Neutrophil (primary cell): ENCODE results near the gene ALAD.
"Not testable (repeated sequence)": the region's sequence is repeated elsewhere in the genome, so short reads cannot be mapped to it uniquely, and the experiment has no call there.

Experiments used
- H3K27ac ChIP-seq: fragments of 200-600 bp; sonication (generic); 2 replicates; pipeline ENCODE4 v1.5.1; 2016; ENCODE audit warnings: mild to moderate bottlenecking, moderate library complexity
- H3K27me3 ChIP-seq: fragments of 200-600 bp; sonication (generic); 2 replicates; pipeline ENCODE4 v1.6.0; 2016; ENCODE audit warnings: mild to moderate bottlenecking
- H3K36me3 ChIP-seq: fragments of 200-600 bp; sonication (generic); 2 replicates; pipeline ENCODE4 v1.5.1; 2017
- H3K4me1 ChIP-seq, 2 experiments: fragments of 200-600 bp in 1 of 2; sonication (generic) in 1 of 2; 1 replicate in 1 of 2; 2 replicates in 1 of 2; pipeline versions ENCODE4 v1.5.1 to v1.6.1; 2013 to 2016; ENCODE audit warnings: low read depth in 1 of 2, low read length in 1 of 2, mild to moderate bottlenecking in 1 of 2, moderate library complexity in 1 of 2; ENCODE audit not compliant: control insufficient read depth in 1 of 2, insufficient read depth in 1 of 2
- H3K4me3 ChIP-seq, 2 experiments: fragments of 200-600 bp in 1 of 2; sonication (generic) in 1 of 2; 1 replicate in 1 of 2; 2 replicates in 1 of 2; pipeline ENCODE4 v1.5.1; 2013 to 2016; ENCODE audit warnings: low read depth in 1 of 2, low read length in 1 of 2, mild to moderate bottlenecking in 1 of 2, moderate library complexity in 1 of 2
- H3K9me3 ChIP-seq: fragments of 200-600 bp; sonication (generic); 2 replicates; pipeline ENCODE4 v1.5.1; 2016
- TF ChIP-seq, protein P1 (sequence below): fragments of 200-600 bp; sonication (generic); IDR thresholded peaks from 2 replicates; pipeline ENCODE4 v1.5.1; 2016; ENCODE audit warnings: antibody characterized with exemption

Gene ALAD

DNA sequence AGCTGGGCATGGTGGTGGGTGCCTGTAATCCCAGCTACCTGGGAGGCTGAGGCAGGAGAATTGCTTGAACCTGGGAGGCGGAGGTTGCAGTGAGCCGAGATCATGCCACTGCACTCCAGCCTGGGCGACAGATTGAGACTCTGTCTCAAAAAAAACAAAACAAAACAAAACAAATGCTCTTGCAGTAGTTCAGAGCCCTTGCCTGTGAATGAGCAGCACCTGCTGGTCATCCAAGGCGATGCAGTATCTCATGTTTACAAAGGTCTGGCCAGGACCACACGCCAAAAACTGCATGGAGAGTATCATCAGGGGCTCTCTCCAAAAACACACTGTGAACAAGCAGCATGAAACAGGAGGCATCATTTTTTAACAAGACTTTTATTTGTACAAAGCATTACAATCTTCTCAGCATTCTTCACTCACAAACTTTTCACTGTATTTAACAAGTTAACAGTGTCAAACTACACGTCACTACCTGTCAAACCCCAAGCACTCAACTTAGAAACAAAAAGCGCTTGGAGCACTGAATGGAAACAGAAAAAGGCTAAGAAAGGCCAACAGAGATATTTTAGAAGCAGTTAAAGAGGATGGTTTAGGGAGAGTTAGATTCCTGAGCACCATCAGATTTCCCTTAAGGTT is 5.9 kb upstream of the ALAD start:
- not testable (repeated sequence) for H3K36me3 ChIP-seq, H3K27me3 ChIP-seq, H3K4me3 ChIP-seq, H3K9me3 ChIP-seq
- H3K4me1 ChIP-seq = peaks cover 61 to 66% of the 10 kb centered on the region in 2 experiments
- TF ChIP-seq, protein P1, sequence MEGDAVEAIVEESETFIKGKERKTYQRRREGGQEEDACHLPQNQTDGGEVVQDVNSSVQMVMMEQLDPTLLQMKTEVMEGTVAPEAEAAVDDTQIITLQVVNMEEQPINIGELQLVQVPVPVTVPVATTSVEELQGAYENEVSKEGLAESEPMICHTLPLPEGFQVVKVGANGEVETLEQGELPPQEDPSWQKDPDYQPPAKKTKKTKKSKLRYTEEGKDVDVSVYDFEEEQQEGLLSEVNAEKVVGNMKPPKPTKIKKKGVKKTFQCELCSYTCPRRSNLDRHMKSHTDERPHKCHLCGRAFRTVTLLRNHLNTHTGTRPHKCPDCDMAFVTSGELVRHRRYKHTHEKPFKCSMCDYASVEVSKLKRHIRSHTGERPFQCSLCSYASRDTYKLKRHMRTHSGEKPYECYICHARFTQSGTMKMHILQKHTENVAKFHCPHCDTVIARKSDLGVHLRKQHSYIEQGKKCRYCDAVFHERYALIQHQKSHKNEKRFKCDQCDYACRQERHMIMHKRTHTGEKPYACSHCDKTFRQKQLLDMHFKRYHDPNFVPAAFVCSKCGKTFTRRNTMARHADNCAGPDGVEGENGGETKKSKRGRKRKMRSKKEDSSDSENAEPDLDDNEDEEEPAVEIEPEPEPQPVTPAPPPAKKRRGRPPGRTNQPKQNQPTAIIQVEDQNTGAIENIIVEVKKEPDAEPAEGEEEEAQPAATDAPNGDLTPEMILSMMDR = peak; percentile 55
- peak overlapping the region; percentile 54 for H3K27ac ChIP-seq

DNA sequence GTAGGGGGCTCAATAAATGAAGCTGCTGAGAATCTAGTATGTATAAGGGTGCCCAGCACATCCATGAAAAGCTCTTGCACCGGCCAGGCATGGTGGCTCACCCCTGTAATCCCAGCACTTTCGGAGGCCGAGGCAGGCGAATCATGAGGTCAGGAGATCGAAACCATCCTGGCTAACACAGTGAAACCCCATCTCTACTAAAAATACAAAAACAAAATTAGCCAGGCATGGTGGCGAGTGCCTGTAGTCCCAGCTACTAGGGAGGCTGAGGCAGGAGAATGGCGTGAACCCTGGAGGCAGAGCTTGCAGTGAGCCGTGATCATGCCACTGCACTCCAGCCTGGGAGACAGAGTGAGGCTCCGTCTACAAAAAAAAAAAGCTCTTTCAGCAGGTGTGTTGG is 5.3 kb upstream of the ALAD start:
- not testable (repeated sequence) for H3K27me3 ChIP-seq
- Histone ChIP-seq H3K4me1 (peaks cover 64 to 68% of the 10 kb centered on the region in 2 experiments), H3K27ac (peak overlapping the region; percentile 40)

DNA sequence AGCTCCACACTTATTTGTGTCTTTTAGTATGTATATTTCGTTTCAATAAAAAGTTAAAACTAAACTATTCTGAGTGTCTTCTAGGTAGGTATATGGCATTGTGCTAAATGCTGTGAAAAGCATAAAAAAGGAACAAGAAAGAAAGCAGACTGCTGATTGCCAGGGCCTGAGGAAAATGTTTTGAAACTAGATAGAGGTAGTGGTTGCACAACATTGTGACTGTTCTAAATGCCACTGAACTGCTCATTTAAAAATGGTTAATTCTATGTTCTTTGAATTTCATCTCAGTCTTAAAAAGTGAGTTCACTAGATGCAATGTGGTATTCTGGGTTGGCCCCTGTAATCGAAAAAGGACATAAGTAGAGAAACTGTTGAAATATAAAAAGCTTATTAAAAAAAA is 2.6 kb upstream of the ALAD start:
- Histone ChIP-seq H3K4me1 (peaks cover 61 to 67% of the 10 kb centered on the region in 2 experiments), H3K27ac (peak overlapping the region; percentile 82), H3K9me3 (no peaks in the 10 kb centered on the region), H3K4me3 (peak overlapping the region in 1 of 2 experiments; percentile 4), H3K27me3 (no peaks in the 10 kb centered on the region), H3K36me3 (no peaks in the 10 kb centered on the region)
- TF ChIP-seq, protein P1 = no peak

More for the DNA sequence above, 5.3 kb upstream of the ALAD start:
- H3K9me3 ChIP-seq, H3K36me3 ChIP-seq, H3K4me3 ChIP-seq: not testable (repeated sequence)

DNA sequence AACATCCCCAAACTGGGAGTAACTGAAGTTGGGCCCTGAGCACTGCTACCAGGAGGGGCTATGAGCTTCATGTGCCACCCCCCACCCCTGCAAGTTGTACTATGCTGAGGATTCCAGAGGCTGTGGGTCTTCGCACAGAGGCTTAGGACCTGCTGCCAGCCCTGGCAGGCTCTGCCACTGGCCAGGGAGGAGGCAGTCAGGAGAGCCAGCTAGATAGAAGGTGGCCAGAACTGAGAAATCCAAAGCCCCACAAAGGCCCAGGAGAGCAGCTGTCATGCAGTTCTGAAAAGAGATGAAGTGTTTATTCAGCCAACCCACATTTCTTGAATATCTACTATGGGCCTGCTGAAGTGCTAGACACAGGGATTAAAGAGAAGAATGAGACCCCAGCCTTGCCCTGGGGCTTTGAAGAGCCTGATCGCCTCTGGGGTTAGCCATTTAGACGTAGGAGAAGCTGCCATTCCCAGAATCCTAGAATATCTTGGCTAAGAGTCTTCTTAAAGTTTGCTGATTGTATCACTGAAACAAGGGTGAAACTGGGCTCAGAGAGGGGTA is 1.4 kb downstream of the ALAD start:
- Histone ChIP-seq H3K27ac (peak overlapping the region; percentile 81), H3K4me1 (peaks cover 47 to 49% of the 10 kb centered on the region in 2 experiments), H3K4me3 (no peak overlapping the region), H3K9me3 (no peaks in the 10 kb centered on the region), H3K36me3 (peaks cover 13% of the 10 kb centered on the region), H3K27me3 (no peaks in the 10 kb centered on the region)
- TF ChIP-seq, protein P1 = no peak

DNA sequence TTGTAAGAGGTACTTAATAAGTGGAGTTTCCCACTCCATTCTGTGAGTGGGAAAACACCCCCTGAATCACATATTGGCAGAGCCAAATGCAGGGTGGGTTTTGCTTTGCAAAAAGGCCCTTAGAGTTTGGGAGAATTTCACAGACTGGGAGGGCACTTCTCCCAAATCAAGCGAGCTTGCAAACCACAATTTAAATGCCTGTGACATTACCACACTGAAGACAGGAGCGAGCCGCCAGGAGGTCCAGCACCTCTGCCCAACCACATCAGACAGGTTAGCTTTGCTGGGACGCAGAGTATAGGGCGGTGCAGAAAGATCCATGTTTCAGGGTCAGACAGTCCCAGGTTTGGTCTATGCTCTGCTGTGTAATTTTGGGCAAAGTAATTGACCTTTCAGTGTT is 2.3 kb downstream of the ALAD start:
- TF ChIP-seq, protein P1 = no peak
- H3K4me1 ChIP-seq = peaks cover 38 to 39% of the 10 kb centered on the region in 2 experiments
- no peaks in the 10 kb centered on the region for H3K27me3 ChIP-seq
- H3K4me3 ChIP-seq = no peak overlapping the region
- H3K9me3 ChIP-seq = no peaks in the 10 kb centered on the region
- no peak overlapping the region for H3K27ac ChIP-seq
- H3K36me3 ChIP-seq = peaks cover 15% of the 10 kb centered on the region

DNA sequence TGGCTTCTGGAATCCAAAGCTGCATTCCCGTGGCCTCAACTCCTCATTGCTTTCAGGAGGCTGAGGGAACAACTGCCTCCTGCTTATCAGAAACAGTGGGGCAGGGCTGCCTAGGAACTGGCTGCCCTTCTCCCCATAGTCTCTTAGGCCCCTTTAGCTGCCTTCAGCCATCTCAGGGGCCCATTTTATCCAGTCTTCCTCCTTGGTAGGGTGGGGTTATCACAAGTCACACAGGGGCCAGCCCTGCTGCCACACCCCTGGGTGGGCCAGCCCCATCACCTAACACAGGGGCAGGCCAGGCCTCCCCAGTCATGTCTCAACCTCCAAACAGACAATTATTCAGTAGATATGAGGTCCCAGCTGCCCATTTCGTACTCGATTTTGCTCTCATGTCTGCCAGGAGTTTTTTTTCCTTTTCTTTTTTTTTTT is 3.9 kb downstream of the ALAD start:
- Histone ChIP-seq H3K4me3 (no peak overlapping the region), H3K4me1 (peaks cover 22 to 25% of the 10 kb centered on the region in 2 experiments), H3K27me3 (no peaks in the 10 kb centered on the region), H3K27ac (no peak overlapping the region), H3K36me3 (peaks cover 29% of the 10 kb centered on the region), H3K9me3 (no peaks in the 10 kb centered on the region)
- TF ChIP-seq, protein P1 = no peak
